NCI-H69 (cell line): ENCODE measurements around the gene KLHL3.
A peak's percentile ranks its signal among the peaks of the same experiment; 100 is the strongest.

ENCODE experiments used
- DNase-seq: peaks from one replicate; lab custom pipeline; 2025; lab: John Stamatoyannopoulos, UW

Gene KLHL3

DNA sequence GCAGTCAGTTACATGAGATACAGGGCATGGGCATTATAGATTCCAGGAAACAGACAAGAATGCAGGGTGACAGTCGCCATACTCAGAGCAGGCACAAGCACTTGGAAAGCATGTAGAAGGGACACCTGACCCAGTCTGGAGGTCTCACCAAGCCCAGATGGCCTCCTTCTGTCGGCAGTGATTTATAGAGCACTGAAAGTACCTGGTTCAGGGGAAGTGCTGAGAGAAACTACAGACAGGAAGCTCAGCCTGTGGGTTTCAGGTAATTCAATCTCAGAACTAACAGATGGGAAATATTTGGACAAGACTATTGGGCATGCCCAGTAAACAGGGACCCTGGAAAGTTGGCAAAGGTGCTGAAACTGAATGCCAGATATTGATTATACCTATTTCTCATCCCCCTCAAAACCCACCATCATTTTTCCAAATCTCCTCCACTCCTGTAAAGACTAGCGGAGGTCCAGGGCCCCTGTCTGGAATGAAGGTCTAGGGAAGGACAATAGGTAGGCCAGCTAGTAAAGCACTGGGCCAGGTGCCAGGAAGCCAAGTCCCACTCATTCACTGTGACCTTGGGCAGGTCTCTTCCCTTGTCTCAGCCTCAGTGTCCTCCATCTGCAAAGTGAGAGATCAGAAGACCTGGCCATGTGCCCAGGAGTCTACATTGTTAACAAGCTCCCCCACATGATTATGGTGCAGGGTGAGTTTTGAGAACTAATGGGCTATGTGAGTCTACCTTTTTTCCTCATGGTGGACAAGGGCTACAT is 26.9 kb downstream of the KLHL3 start:
- DNase-seq = peak; percentile 97

DNA sequence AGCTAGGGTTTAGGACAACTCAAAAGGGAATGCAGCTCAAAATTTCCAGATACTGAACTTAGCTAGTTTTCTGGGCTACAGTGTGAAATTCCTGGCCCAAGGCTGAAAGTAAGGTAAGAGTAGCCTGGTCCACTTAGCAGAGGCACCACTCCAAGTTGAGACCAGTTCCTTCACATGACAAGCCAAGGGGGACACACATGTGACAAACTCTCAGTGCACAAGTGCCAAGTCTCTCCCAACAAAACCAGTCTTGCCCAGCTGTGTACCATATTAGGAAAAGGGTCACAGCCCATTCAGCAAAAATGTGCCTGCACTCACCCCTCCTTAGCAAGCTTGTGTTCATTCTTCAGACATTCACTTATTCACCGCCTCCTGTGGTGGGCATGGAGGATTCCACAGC is 27.8 kb downstream of the KLHL3 start:
- DNase-seq = no peak

DNA sequence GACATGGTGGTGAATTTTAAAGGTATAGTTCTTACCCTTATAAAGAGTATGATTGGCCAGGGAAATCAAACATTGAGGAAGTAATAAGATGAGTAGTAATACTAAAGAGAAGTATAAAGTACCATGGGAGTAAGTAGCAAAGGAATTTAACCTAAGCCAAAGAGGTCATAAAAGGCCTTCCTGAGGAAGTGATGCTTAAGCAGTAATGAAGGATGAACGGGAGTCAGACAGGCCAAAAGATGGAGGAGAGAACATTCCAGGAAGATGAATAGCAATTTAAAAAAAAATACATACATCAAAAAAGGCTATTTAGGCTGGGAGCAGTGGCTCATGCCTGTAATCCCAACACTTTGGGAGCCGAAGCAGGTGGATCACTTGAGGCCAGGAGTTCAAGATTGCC is 29.0 kb downstream of the KLHL3 start:
- DNase-seq = no peak

DNA sequence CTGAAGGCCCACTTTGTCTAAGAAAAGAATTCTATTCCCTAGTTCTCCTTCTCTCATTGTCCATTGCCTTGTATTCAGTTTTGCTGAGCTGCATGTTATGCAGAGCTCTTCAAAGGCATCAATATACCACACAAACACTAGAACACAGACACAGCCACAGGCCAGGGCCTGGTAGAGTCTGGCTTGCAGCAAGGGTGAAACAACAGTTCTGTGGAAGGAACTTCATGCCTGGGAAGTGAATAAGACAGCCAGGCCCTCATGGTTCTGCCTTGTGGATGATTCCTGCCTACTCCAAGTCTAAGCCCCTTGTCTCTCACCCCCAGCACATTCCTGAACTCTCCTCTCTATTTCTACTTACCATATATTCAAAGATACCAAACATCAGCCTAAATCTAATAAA is 30.8 kb downstream of the KLHL3 start:
- no peak for DNase-seq

DNA sequence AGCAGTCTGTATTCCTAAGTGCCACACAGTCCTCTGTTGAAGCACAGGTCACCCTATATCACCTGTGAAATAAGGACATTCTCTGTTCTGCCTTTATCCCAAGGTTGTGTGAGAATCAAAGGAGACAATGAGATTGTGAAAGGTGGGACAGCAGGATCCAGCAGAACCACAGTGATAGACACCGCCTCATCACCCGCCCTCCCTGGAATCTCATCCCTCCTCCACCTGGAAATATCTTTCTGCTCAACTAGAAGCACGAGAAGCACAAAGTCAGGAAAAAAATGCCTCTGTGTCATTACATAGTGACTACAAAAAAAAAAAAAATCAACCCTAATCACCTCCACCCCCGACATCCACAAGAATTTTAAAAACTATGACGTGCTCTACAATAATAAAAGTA is 32.3 kb downstream of the KLHL3 start:
- no peak for DNase-seq

DNA sequence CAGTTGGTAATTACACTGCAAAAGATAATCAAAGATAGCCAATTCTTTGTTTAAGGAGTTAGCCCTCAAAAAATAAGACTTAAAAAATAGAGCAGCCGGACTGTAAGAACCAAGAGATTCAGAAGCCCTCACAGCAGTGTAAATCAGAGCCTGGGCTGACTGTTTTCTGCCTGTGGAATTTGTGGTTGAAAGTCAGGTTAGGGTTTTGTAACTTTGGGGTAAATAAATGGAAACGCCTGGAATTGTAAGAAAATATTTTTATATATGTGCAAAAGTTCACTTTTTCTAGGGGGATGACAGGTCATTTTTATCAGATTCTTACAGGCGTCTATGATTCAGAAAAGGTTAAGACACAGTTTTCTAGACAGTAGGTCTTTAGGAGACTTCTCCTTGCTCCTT is 35.6 kb downstream of the KLHL3 start:
- no peak for DNase-seq

DNA sequence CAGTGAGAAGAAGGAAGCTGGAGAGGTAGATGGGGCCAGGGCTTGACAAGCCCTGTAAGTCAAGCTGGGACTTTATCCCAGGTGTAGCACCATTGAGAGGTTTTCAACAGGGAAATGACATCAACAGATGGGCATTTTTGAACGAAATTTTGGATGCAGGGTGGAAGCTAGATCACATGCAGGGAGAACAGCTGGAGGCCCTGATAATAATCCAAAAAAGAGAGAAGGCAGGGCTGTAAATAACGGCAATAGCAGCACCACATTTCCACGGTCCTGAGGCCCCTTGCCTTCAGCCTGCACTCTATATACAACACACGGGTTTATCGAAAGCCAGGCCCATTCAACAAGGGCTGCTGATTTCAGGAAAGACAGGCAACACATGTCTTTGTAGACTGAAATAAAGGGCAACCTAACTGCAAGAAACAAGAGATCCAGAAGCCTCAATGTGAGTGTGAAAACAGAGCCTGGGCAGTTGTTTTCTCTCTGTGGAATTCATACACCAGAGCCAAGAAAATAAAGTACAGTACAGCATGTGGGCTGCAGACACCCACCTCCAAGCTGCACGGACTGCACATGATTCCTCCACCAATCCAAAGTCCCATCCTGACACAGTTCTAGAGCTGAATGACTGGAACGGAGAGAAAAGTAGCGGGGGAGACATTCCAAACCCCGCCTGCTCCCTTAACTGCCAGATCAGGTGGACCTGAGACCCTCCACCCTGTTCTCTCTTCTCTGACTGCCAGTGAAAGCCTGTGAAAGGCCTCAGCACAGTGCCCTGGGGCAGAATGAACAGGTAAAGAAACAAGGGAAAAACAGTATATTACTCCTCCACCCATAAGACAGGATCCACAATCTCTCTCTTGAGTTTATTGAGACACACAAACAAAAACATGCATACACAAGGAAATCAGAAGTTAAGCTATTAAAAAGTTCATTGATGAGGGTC is 36.3 kb downstream of the KLHL3 start:
- DNase-seq = peak; percentile 56

DNA sequence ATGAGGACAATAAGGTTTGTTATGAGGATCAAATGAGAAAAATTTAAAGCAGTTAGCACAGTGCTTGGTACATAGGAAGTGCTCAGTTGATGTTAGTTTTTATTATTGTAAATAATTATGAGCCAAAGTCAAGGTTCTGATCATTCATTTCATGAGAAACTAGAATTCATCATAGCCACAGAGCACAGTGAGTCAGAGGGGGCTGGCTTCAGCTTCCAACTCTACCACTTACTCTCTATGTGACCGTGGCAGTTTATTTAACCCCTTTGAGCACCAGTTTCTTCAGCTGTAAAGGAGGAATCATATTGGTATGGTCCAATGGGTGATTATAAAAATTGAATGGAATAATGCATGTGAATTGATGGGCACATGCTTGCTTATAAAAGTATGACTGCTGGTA is 39.4 kb downstream of the KLHL3 start:
- DNase-seq = no peak

DNA sequence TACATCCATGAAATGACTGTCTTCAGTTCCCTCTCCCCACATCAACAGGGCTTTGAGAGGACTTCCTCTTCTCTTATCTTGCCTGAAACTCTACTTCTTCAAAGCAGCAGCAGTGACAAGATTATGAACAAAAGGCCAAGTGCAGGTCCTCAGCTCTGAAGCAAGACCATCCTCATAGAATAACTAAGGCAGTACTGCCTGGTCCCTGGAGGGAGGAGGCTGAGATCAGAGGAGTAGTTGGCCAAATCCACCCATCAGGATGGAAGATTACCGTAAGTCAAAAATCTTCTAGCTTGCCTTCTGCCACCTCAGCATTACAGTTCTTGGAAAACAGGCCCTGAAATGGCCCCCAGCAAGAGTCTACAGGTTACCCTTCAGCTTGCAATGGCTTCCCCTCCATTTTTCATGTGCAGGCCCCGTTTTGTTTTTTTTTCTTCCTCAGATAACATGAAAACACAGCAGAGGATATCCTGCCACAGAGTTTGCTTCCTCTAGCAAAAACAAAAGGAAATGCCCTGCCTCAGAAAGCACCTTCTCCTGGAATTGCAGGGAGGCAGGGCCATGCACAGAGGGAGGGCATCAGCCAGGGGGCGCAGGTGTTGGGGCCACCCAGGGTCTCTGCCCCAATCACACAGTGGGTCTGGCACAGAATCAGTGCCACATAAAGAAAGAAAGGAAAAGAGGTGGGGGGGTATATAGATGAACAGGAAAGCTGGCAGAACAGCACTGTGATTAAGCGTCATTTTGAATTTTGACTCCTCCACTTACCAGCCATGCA is 40.0 kb downstream of the KLHL3 start:
- peak; percentile 58 for DNase-seq

DNA sequence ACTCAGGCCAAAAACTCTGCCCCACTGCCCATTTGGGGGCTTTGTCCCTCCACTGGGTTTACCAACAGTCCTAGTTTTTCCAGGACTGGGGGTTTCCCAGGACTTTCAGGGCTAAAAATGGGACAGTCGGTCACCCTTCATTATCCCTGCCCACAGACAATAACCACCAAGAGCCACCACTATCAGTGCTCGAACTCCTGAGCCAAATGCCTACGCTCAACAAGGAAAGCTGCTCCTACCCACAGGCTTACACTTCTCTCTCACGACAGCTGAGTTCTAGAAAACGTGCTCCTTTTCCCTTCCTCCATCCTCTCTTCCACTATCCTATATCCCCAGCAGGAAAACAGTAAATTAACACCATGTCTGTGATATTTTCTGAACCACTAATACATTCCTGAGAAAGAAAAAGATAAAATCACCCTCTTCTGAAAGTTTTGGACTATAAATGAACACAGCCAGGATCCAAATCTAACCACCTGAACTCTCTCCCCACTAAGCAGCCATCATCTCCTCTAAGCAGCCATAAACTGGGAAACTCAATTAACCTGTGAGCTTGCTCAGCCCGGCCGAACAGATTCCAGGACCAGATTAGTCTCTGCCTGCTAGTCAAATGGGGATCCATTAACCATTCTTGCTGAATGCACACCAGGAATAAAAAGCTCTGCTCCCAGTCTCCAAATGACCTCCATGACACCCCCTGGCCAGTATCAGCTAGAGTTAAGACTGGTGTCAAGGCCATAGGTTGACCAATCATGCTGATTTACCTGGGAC is 41.8 kb downstream of the KLHL3 start:
- DNase-seq = no peak

DNA sequence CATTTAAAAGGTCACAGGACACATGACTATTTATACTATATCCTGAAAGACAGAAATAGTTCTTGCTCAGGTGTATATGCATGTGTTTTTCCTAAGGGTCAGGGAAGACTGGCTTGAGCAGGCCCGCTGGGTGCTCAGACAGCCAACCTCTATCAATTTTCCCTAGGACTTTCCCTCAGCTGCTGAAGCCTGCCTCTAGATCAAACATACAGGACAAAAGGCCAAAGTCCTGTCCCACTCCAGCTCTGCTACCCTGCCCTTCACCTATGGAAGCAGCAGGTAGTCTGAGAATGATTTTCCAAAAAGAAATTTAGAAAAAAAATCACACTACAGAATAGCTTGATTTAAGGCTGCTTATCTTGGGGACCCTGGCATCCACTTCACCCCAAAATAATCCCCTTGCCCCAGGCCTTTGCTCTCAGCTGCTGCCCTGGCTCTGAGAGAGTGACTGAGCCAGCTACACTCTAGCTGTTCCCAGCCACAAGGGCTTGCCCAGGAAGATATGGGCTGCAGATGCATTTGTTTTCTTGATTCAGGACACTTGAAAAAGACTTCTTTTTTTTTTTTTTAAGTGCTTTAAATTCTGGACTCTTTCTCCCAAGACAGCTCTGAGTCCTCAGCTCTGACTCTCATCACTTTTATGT is 42.5 kb downstream of the KLHL3 start:
- no peak for DNase-seq

DNA sequence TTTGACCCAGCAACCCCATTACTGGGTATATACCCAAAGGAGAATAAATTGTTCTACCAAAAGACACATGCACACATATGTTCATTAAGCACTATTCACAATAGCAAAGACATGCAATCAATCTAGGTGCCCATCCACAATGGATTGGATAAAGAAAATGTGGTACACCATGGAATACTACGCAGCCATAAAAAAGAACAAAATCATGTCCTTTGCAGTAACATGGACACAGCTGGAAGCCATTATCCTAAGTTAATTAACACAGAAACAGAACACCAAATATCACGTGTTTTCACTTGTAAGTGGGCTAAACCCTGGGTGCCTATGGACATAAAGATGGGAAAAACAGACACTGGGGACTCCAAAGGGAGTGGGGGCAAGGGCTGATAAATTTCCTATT is 46.6 kb downstream of the KLHL3 start:
- DNase-seq = no peak

DNA sequence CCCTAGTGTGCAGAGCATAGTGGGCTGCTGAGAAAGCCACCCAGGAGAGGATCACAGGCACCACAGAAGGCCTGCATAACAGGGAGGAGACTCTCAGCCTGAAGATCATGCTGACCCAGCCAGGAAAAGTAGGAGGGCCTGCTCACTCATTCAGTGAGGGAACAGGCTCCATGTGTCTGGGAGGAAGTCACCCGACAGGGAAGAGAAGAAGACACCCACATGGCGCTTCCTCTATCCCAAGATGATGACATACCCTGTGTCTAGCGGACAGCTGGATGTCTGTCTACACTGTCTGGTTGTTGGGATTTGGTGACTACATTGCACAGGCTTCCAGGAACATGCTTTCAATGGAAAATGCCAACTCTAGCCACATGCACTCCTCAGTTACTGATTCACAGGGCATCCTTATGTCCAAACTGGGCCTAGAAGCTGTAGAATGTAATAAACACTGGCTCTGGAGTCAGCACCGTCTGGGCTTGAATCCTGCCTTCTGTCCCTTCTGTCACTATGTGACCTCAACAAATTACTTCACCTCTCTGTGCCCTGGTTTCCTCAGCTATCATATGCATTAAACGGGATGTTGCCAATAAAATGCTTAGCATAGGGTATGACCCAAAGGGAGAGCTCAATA is 47.6 kb downstream of the KLHL3 start:
- no peak for DNase-seq

DNA sequence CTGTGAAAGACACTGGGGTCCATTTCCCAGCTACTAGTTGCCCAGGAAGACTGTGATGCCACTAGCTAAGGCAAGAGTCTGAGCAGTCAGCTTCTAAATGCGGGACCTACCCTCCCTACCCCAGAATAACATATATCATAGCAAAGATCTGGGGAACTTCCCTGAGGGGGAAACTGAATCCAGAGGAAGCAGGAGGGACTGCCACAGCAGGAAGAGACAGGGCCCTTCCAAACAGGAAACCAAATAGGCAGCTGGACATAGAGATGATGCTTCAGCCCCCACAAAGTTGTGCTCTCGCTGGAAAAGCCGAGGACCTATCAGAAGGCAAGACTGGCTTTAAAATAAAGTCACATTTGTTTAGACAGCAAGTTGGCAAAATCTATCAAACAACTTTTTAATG is 51.1 kb downstream of the KLHL3 start:
- DNase-seq = no peak

DNA sequence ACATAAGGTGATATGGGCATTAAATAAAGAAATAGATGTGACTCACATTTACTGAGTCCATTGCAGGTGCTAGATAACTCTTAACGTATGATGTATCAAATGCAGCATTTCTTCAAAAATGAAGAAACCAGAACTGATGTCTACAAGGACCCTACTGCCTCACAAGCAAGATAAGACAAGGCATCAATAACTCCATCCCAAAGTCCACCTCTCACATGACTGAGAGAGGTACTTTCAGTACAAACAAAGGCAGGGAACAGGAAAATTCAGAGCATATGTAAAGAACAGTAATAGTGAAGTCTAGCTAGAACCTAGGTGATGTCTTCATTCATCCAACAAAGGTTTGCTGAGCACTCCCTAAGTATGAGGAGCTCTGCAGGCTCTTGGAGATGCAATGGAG is 54.7 kb downstream of the KLHL3 start:
- no peak for DNase-seq

DNA sequence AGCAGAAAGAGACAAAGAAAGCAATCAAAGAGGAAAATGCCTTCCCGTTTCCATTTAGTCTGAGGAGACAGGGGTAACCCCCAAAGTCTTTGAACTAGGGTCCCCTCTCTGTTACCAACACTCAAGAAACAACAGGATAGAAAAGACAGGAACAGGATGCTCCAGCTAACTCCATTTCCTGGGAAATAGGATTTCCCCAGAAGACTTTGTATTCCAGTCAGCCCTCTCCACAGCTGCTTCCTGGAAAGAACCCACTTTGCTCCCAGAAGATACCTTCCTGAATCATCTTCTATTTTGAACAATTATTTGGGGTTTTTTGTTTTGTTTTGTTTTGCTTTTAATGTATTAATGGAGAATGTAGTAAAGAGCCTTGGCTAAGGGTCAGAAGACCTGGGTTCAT is 56.0 kb downstream of the KLHL3 start:
- no peak for DNase-seq

DNA sequence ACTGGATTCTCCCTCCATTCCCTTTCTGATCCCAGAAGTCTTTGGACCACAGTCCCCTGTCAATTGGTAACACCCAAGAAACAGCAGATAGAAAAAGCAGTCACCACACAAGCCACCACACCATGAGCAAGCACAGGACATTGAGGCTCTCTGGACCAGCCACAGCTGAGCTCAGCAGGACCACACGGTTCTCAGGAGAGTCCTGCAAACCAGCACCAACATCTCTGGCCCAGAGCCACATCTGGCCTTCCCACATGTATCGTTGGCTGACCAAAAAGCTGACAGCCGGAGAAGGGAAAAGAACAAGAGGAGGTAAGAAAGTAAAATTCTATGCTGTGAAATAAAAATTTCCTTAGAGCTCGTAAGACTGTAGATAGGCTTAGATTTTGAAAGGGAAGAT is 56.7 kb downstream of the KLHL3 start:
- no peak for DNase-seq

DNA sequence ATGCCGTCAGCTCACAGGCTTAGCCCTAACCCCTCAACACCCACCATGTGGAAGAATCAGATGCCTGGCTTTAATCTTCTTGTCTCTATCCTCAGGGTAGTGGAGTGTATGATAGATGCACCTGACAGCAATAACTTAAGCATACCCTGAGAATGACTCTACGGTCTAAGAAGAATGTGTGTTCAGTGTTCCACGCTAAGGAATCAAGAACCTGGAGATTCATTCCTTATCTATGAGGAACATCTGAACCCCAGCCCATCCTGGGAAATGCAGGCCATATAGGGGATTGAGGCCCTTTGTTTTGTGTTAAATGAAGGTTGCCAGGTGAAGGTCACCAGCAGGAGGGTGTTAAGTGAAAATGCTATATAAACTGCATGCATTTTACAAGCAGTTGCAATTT is 63.0 kb downstream of the KLHL3 start:
- DNase-seq = no peak

DNA sequence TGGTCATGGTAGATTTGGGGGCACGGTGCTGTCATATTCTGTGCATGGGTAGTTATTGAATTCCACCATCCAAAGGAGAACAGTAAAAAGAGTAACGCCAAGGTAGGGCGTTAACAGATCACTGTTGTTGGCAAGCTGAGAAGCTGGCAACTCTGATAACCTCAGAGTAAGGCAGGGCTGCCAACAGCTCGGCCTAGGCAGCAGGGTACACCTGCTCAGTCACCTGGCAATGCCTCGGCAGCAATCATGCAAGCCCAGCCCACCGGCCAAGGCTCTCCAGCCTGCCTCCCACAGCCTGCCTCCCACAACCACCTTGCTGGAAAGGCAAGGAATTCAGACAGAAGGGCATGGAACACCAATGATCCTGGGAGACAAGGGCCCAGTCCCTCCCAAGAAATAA is 63.9 kb downstream of the KLHL3 start:
- no peak for DNase-seq

DNA sequence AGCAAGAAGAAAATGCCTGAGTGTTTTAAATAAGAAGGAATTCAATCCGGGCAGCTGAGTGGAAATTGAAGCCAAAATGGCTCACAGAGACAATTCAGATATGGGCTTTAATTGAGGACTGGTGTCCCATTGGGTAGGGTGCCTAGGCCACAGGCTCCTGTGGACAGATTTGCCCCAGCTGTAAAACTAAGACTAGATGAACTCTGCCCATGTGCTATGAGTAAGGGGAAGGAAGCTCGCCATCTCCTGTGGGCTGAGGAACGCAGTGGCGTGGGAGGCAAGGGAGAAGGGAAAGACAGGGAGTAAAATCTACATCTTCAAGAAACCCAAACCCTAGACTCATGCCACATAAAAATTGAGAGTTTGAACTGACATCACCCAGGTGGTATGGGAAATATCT is 66.1 kb downstream of the KLHL3 start:
- no peak for DNase-seq

DNA sequence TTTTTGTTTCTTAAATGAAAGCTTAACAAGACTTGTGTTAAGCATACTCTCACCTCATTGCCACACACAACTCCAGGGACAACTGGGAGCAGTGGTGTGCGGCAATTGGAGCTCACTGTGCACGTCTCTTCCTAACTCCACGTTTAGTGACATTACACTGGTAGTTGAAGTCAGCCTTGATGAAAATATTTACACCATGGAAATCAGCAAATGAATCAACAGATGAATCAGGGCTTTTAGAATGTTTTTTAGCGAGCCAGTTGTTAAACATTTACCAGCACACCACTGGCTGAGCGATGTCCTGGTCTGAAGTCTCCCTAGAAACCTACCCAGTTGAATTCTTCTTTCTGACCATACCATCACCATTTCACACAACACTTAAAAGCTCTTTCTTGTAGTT is 67.3 kb downstream of the KLHL3 start:
- DNase-seq = no peak
